Measurements from ENCODE around the gene MRPL4. TPM values are rescaled to one million over a fixed set of nuclear protein-coding genes. Genes with fewer than 3 reads are reported as not detected.
A peak's percentile ranks its signal among the peaks of the same experiment; 100 is the strongest.
"Not testable (repeated sequence)": the region's sequence is repeated elsewhere in the genome, so short reads cannot be mapped to it uniquely, and the experiment has no call there.

The MRPL4 gene
- total RNA-seq, 1 donor from 2014 or later: 96.3 TPM

- H3K27me3 ChIP-seq (ENCODE audit: control insufficient read depth, insufficient read depth, low read length): peaks cover 2% of the 10 kb centered on the region
- no peak for TF ChIP-seq CTCF (IDR thresholded peaks at IDR 0.05; ENCODE audit: insufficient read depth, low read length, poor library complexity, severe bottlenecking)
- no peak for DNase-seq (ENCODE audit: low read depth)
- peak within 1 kb of the TSS; percentile 74 for H3K4me3 ChIP-seq (ENCODE audit: low read depth, low read length)
- no peaks in the 10 kb centered on the region for H3K36me3 ChIP-seq (ENCODE audit: control insufficient read depth, insufficient read depth, low read length)
Observed at GRCh38 chr19:10230861-10231611, 21.0 kb upstream of the MRPL4 start, which contains the start of gene S1PR2. Gene S1PR2, minus strand, starts transcription at chr19:10231331. Its CDS starts 6,426 bp downstream, at chr19:10224905.

- Histone ChIP-seq H3K4me3 (ENCODE audit: low read depth, low read length) (peak overlapping the region; percentile 74), H3K36me3 (ENCODE audit: control insufficient read depth, insufficient read depth, low read length) (no peaks in the 10 kb centered on the region), H3K27me3 (ENCODE audit: control insufficient read depth, insufficient read depth, low read length) (peaks cover 2% of the 10 kb centered on the region)
- no peak for DNase-seq (ENCODE audit: low read depth)
- no peak for TF ChIP-seq CTCF (IDR thresholded peaks at IDR 0.05; ENCODE audit: insufficient read depth, low read length, poor library complexity, severe bottlenecking)
Observed at GRCh38 chr19:10231612-10232228, 20.3 kb upstream of the MRPL4 start.

- Histone ChIP-seq H3K4me3 (ENCODE audit: low read depth, low read length) (no peak overlapping the region), H3K27me3 (ENCODE audit: control insufficient read depth, insufficient read depth, low read length) (peaks cover 2% of the 10 kb centered on the region), H3K36me3 (ENCODE audit: control insufficient read depth, insufficient read depth, low read length) (no peaks in the 10 kb centered on the region)
- no peak for DNase-seq (ENCODE audit: low read depth)
- TF ChIP-seq CTCF (IDR thresholded peaks at IDR 0.05; ENCODE audit: insufficient read depth, low read length, poor library complexity, severe bottlenecking): no peak
Observed at GRCh38 chr19:10233946-10234345, 18.1 kb upstream of the MRPL4 start.

- Histone ChIP-seq H3K4me3 (ENCODE audit: low read depth, low read length) (no peak overlapping the region), H3K27me3 (ENCODE audit: control insufficient read depth, insufficient read depth, low read length) (peaks cover 2% of the 10 kb centered on the region), H3K36me3 (ENCODE audit: control insufficient read depth, insufficient read depth, low read length) (no peaks in the 10 kb centered on the region)
- DNase-seq (ENCODE audit: low read depth): no peak
- no peak for TF ChIP-seq CTCF (IDR thresholded peaks at IDR 0.05; ENCODE audit: insufficient read depth, low read length, poor library complexity, severe bottlenecking)
Observed at GRCh38 chr19:10235003-10235402, 17.0 kb upstream of the MRPL4 start.

GRCh38 chr19:10235409-10235808 is 16.6 kb upstream of the MRPL4 start:
- DNase-seq (ENCODE audit: low read depth); H3K27me3 ChIP-seq (ENCODE audit: control insufficient read depth, insufficient read depth, low read length): not testable (repeated sequence)

GRCh38 chr19:10237702-10238101 is 14.3 kb upstream of the MRPL4 start:
- Histone ChIP-seq H3K27me3 (ENCODE audit: control insufficient read depth, insufficient read depth, low read length) (no peaks in the 10 kb centered on the region), H3K4me3 (ENCODE audit: low read depth, low read length) (no peak overlapping the region), H3K36me3 (ENCODE audit: control insufficient read depth, insufficient read depth, low read length) (no peaks in the 10 kb centered on the region)
- no peak for TF ChIP-seq CTCF (IDR thresholded peaks at IDR 0.05; ENCODE audit: insufficient read depth, low read length, poor library complexity, severe bottlenecking)
- DNase-seq (ENCODE audit: low read depth): no peak

More at GRCh38 chr19:10235409-10235808, 16.6 kb upstream of the MRPL4 start:
- not testable (repeated sequence) for H3K4me3 ChIP-seq (ENCODE audit: low read depth, low read length); H3K36me3 ChIP-seq (ENCODE audit: control insufficient read depth, insufficient read depth, low read length)

All from kidney epithelial cell (primary cell).